ENCODE measurements around the gene CDK5R1.

Gene CDK5R1

DNA sequence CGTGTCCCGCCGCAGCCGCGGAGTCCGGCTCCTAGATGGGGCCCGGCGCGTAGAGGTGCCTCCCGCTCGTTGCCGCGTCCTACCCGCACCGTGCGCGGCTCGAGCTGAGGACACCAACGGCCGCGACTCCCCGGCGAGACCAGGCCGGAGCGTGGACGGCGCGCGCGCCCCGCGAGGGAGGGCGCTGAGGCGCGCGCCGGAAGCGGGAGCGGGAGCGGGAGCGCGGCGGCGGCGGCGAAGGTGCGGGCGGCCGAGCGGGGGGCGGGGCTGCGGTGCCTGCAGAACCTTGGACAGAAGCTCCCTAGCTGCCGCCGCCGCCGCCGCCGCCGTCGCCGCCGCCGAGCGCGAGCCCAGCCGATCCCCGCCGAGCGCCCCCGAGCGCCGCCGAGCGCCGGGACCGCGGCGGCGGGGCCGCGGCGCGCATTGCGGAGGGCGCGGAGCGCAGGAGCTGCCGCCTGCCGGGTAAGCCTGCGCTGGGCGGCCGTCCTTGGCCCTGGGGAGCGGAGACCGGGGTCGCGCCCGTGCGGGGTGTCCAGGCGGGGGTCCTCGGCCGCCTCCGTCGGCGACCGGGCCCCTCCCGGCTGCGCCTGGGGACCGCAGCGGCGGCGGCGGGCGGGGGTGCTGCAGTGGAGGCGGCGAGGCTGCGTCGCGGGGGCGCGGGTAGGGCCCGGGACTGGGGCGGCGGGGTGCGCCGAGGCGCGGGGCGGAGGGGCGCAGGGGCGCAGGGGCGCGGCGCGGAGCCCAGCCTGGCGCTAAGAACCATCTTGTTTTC, at the start of gene CDK5R1:
Gene CDK5R1 (plus strand): TSS at position 293 of the 772 bp plus-strand sequence. CDS start 628 bp downstream, outside the sequence.
- peak; percentile 79 for DNase-seq
- TF ChIP-seq, protein P1, sequence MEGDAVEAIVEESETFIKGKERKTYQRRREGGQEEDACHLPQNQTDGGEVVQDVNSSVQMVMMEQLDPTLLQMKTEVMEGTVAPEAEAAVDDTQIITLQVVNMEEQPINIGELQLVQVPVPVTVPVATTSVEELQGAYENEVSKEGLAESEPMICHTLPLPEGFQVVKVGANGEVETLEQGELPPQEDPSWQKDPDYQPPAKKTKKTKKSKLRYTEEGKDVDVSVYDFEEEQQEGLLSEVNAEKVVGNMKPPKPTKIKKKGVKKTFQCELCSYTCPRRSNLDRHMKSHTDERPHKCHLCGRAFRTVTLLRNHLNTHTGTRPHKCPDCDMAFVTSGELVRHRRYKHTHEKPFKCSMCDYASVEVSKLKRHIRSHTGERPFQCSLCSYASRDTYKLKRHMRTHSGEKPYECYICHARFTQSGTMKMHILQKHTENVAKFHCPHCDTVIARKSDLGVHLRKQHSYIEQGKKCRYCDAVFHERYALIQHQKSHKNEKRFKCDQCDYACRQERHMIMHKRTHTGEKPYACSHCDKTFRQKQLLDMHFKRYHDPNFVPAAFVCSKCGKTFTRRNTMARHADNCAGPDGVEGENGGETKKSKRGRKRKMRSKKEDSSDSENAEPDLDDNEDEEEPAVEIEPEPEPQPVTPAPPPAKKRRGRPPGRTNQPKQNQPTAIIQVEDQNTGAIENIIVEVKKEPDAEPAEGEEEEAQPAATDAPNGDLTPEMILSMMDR (IDR thresholded peaks at IDR 0.05; ENCODE audit: low read depth, low read length) = no peak
- Histone ChIP-seq H3K4me3 (ENCODE audit: low read depth, low read length) (peak within 1 kb of the TSS; percentile 62), H3K36me3 (peaks cover 40% of the 10 kb centered on the region), H3K27ac (peak within 1 kb of the TSS; percentile 99), H3K27me3 (ENCODE audit: insufficient read depth, low read depth, severe bottlenecking) (no peaks in the 10 kb centered on the region), H3K9me3 (ENCODE audit: severe bottlenecking) (no peaks in the 10 kb centered on the region)

DNA sequence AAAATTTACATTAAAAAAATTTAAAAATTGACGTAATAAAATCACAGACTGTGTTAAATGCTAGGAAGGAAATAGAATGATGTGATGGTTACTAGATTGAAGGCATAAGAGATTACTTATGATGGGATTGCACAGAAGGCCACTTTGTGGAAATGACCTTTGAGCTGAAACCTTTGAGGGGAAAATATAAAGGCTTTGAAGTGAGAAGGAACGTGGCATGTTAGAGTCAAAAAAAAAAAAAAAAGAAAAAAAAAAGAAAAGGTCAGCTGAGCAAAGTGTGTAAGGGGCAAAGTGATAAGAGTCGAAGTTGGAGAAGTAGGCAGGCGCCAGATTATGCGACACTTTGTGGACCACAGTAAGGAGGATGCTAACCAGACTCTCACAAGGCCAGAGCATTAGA, 46.1 kb upstream of the CDK5R1 start:
- DNase-seq = no peak
- TF ChIP-seq, protein P1 (IDR thresholded peaks at IDR 0.05; ENCODE audit: low read depth, low read length) = no peak
- H3K27me3 ChIP-seq (ENCODE audit: insufficient read depth, low read depth, severe bottlenecking) = no peaks in the 10 kb centered on the region
- H3K27ac ChIP-seq = no peak overlapping the region
- H3K36me3 ChIP-seq = peaks cover 9% of the 10 kb centered on the region
- no peak overlapping the region for H3K4me3 ChIP-seq (ENCODE audit: low read depth, low read length)
- peaks cover 2% of the 10 kb centered on the region for H3K9me3 ChIP-seq (ENCODE audit: severe bottlenecking)

- H3K9me3 ChIP-seq (ENCODE audit: severe bottlenecking) = peaks cover 2% of the 10 kb centered on the region
- no peaks in the 10 kb centered on the region for H3K27me3 ChIP-seq (ENCODE audit: insufficient read depth, low read depth, severe bottlenecking)
- DNase-seq = no peak
- no peak overlapping the region for H3K27ac ChIP-seq
- H3K4me3 ChIP-seq (ENCODE audit: low read depth, low read length) = no peak overlapping the region
- peaks cover 17% of the 10 kb centered on the region for H3K36me3 ChIP-seq
- TF ChIP-seq, protein P1 (IDR thresholded peaks at IDR 0.05; ENCODE audit: low read depth, low read length) = no peak
Observed at GRCh38 chr17:32441886-32442285, 44.9 kb upstream of the CDK5R1 start.

GRCh38 chr17:32443827-32444300, 42.9 kb upstream of the CDK5R1 start:
- H3K27me3 ChIP-seq (ENCODE audit: insufficient read depth, low read depth, severe bottlenecking) = no peaks in the 10 kb centered on the region
- TF ChIP-seq, protein P1 (IDR thresholded peaks at IDR 0.05; ENCODE audit: low read depth, low read length) = no peak
- DNase-seq = no peak
- no peak overlapping the region for H3K4me3 ChIP-seq (ENCODE audit: low read depth, low read length)
- H3K27ac ChIP-seq = no peak overlapping the region
- H3K36me3 ChIP-seq = peaks cover 37% of the 10 kb centered on the region
- peaks cover 2% of the 10 kb centered on the region for H3K9me3 ChIP-seq (ENCODE audit: severe bottlenecking)

GRCh38 chr17:32444301-32445073, 42.3 kb upstream of the CDK5R1 start, which contains the start of gene PSMD11:
Gene PSMD11 (plus strand): TSS chr17:32444510. CDS start chr17:32444524, 14 bp downstream.
- Histone ChIP-seq H3K4me3 (ENCODE audit: low read depth, low read length) (peak within 1 kb of the TSS; percentile 99), H3K27me3 (ENCODE audit: insufficient read depth, low read depth, severe bottlenecking) (no peaks in the 10 kb centered on the region), H3K36me3 (peaks cover 43% of the 10 kb centered on the region), H3K9me3 (ENCODE audit: severe bottlenecking) (peaks cover 2% of the 10 kb centered on the region), H3K27ac (peak within 1 kb of the TSS; percentile 90)
- peak; percentile 98 for DNase-seq
- TF ChIP-seq, protein P1 (IDR thresholded peaks at IDR 0.05; ENCODE audit: low read depth, low read length) = peak; percentile 90

All from WERI-Rb-1 (cell line).